Effector memory CD4-positive, alpha-beta T cell (primary cell): ENCODE measurements around the gene TSPAN4.

Experiments
- DNase-seq, 3 donors: peaks; one replicate each; pipeline ENCODE4 v3.0.0-alpha.2; 2020
- H3K27ac ChIP-seq: 2 replicates; pipeline ENCODE4 v1.7.0; 2013; ENCODE audit warnings: mild to moderate bottlenecking, low read length, moderate library complexity; ENCODE audit not compliant: insufficient read depth, poor library complexity, severe bottlenecking
- H3K27me3 ChIP-seq: replicated peaks from 2 replicates; pipeline ENCODE4 v1.7.0; 2013; ENCODE audit warnings: mild to moderate bottlenecking, low read length; ENCODE audit not compliant: insufficient read depth, control insufficient read depth, poor library complexity, severe bottlenecking
- H3K36me3 ChIP-seq: 2 replicates; pipeline ENCODE4 v1.7.0; 2013; ENCODE audit warnings: mild to moderate bottlenecking, low read length, moderate library complexity; ENCODE audit not compliant: control insufficient read depth, insufficient read depth
- H3K4me1 ChIP-seq: 2 replicates; pipeline ENCODE4 v1.7.0; 2013; ENCODE audit warnings: low read length, mild to moderate bottlenecking; ENCODE audit not compliant: control insufficient read depth, insufficient read depth, poor library complexity, severe bottlenecking
- H3K4me3 ChIP-seq: 2 replicates; pipeline ENCODE4 v1.7.0; 2013; ENCODE audit warnings: low read length, low read depth, mild to moderate bottlenecking; ENCODE audit not compliant: insufficient read depth, poor library complexity, severe bottlenecking
- H3K9me3 ChIP-seq: 2 replicates; pipeline ENCODE4 v1.7.0; 2013; ENCODE audit warnings: mild to moderate bottlenecking, low read length, moderate library complexity; ENCODE audit not compliant: control insufficient read depth

Gene TSPAN4

GRCh38 chr11:889257-889656 is 46.6 kb downstream of the TSPAN4 start:
- Histone ChIP-seq H3K36me3 (peaks cover 10% of the 10 kb centered on the region), H3K9me3 (no peaks in the 10 kb centered on the region), H3K27ac (no peak overlapping the region), H3K27me3 (no peaks in the 10 kb centered on the region), H3K4me1 (no peaks in the 10 kb centered on the region), H3K4me3 (no peak overlapping the region)
- no peak for DNase-seq

DNA sequence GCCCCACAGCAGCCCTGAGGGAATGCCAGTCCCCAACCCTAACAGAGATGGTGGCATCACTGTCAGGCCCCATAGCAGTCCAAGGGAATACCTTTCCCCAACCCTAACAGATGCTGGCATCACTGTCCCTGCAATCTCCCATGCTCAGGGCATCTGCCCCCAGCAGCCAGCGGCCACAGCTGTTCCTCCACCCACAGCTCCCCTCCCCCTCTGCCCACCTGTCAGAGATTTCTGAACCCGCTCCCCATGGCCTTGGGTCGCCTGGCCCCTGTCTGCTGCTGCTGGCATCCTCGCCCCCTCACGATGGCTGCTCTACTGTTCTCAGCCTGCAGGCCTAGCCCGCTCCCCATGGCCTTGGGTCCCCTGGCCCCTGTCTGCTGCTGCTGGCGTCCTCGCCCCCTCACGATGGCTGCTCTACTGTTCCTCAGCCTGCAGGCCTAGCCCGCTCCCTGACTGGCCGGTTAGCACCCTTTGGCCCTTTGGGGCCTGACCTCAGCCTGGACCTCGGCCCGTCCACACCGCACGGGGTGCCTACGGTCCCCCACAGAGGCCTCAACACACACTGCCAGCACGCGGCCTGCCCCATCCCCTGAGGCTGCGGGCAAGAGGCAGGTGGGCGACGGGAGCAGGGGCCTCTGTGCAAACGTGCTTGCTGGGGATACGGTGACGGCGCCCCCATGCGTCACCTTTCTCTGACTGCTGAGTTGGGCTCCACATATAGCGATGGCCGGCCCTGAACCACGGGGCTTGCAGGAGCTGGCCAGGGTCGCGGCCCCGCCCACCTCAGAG is 47.2 kb downstream of the TSPAN4 start:
- no peak overlapping the region for H3K4me3 ChIP-seq
- no peaks in the 10 kb centered on the region for H3K4me1 ChIP-seq
- no peak for DNase-seq
- H3K27ac ChIP-seq = no peak overlapping the region
- no peaks in the 10 kb centered on the region for H3K9me3 ChIP-seq
- peaks cover 11% of the 10 kb centered on the region for H3K36me3 ChIP-seq
- H3K27me3 ChIP-seq = no peaks in the 10 kb centered on the region

- Histone ChIP-seq H3K36me3 (peaks cover 12% of the 10 kb centered on the region), H3K27ac (no peak overlapping the region), H3K4me1 (no peaks in the 10 kb centered on the region), H3K27me3 (no peaks in the 10 kb centered on the region), H3K4me3 (no peak overlapping the region), H3K9me3 (no peaks in the 10 kb centered on the region)
- DNase-seq = no peak
These were observed 48.3 kb downstream of the TSPAN4 start for GRCh38 chr11:890794-891540.

DNA sequence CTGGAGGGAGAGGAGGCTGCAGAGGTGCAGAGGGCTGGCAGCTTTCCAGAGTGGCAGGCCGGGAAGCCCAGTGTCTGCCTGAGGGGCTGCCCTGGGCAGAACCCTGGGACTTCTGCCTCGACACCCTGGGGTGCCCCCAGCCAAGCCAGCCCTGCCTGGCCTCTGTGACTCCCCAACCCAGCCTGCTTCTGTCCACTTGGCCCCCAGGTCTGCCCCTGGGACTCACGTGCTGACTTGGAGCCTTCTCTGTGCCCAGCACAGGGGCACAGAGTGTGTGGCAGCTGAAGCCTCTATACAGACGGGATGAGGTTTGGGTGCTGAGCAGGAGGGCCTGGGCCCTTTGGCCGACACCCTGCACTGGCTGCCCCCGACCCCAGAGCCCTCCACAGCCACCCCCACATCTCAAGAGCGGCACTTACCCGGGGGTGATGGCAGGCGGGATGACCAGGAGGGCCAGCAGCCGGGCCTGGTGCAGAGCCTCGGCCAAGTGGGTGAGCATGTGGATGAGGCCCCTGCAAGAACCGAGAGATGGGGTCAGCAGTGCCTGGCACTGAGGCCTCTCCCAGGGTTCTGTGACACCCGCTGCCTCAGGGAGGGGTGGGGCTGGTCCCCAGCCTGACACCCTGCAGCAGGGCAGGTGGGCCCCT is 50.5 kb downstream of the TSPAN4 start:
- Histone ChIP-seq H3K27ac (no peak overlapping the region), H3K27me3 (no peaks in the 10 kb centered on the region), H3K4me1 (no peaks in the 10 kb centered on the region), H3K36me3 (peaks cover 3% of the 10 kb centered on the region), H3K4me3 (no peak overlapping the region), H3K9me3 (no peaks in the 10 kb centered on the region)
- no peak for DNase-seq

DNA sequence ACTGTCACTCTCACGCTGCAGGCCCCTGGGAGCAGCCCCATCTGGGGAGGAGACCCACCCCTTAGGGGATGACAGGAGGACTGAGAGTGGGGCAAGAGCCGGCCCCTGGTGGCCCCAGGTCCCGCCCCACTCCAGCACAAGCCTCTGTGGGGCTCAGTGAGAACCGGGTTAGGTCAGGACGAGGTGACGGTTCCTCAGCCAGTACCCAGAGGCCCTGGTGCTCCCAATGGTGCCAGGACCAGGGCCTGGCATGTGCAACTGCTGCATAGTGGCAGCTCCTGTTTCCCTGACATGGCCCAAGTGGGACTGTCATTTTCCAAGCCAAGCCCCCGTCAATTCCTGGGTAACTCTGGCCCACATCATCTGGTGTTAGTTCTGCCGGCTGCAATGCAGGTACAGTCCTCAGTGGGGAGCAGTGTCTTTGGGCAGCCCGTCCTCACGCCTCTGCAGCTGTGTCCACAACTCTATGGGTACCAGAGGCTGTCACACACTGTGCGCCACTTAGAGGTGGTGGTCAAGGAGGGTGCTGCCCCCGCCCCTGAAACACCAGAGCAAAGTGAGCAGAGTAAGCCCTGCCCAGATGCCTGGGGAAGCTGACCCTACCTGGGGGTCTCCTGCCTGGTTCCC is 52.0 kb downstream of the TSPAN4 start:
- H3K27ac ChIP-seq = no peak overlapping the region
- H3K36me3 ChIP-seq = peaks cover 17% of the 10 kb centered on the region
- H3K9me3 ChIP-seq = no peaks in the 10 kb centered on the region
- no peak overlapping the region for H3K4me3 ChIP-seq
- H3K4me1 ChIP-seq = no peaks in the 10 kb centered on the region
- H3K27me3 ChIP-seq = no peaks in the 10 kb centered on the region
- no peak for DNase-seq

- Histone ChIP-seq H3K9me3 (no peaks in the 10 kb centered on the region), H3K36me3 (peaks cover 25% of the 10 kb centered on the region), H3K27ac (no peak overlapping the region), H3K4me3 (no peak overlapping the region), H3K27me3 (no peaks in the 10 kb centered on the region), H3K4me1 (no peaks in the 10 kb centered on the region)
- DNase-seq = no peak
These were observed 52.9 kb downstream of the TSPAN4 start for GRCh38 chr11:895331-896110.

DNA sequence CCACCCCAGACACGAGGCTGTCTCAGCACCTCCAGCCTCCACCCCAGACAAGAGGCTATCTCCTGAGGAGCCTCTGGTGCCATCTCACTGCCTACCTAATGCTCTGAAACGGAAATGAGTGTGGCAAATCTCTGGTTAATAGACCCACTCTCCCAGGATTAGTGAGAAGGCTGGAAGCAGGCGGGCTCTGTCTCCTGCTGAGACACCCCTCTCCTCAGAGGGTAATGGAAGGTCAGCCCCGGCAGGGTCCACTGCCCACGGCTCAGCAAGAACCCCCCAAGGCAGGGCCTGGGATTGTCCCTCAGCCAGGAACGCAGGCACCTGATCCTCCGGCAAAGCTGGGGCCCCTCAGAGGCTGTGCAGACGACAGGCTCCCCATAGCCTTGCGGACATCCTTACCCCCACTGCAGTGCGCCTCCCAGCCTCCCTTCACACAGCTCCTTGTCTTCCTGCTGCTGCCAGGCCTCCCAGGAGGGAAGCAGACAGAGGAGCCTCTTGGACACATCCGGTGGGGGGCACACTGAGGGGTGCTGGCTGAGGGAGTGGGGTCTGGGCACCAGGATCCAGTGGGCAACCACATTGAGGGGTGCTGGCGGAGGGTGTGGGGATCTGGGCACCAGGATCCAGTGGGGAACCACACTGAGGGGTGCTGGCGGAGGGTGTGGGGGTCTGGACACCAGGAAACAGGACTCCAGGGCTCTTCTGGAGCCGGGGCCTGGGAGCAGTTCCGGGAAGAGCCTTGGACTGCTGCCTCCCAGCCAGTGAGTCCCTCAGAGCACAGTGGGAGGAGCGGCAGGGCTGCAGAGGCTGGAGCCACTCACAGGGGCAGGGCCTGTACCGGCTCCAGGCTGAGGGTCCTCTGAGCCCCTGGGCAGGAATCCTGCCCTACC is 54.8 kb downstream of the TSPAN4 start:
- Histone ChIP-seq H3K36me3 (peaks cover 44% of the 10 kb centered on the region), H3K27me3 (no peaks in the 10 kb centered on the region), H3K4me1 (no peaks in the 10 kb centered on the region), H3K9me3 (no peaks in the 10 kb centered on the region), H3K4me3 (no peak overlapping the region), H3K27ac (no peak overlapping the region)
- DNase-seq = no peak

DNA sequence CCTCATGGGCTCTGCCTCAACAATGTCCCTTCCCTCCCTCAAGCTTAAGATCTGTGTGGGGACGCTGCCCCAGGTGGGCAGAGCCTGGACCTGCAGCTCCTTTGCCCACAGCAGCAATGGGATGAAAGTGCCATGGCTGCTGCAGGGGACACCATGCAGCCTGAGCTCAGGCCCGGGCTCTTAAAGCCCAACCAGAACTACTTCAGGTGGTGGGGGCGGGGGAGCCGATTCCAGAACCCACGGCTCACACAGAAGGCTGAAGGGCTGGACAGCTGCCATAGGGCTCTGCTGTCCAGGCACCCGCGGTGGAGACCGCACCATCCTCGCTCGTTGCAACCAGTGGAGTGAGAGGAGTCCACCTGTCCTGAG is 55.5 kb downstream of the TSPAN4 start:
- DNase-seq = no peak

More for the DNA sequence above, 55.5 kb downstream of the TSPAN4 start:
- Histone ChIP-seq H3K27ac (no peak overlapping the region), H3K27me3 (no peaks in the 10 kb centered on the region), H3K9me3 (no peaks in the 10 kb centered on the region), H3K4me1 (no peaks in the 10 kb centered on the region), H3K36me3 (peaks cover 50% of the 10 kb centered on the region), H3K4me3 (no peak overlapping the region)
